ENCODE results near the gene CD276.

DNA sequence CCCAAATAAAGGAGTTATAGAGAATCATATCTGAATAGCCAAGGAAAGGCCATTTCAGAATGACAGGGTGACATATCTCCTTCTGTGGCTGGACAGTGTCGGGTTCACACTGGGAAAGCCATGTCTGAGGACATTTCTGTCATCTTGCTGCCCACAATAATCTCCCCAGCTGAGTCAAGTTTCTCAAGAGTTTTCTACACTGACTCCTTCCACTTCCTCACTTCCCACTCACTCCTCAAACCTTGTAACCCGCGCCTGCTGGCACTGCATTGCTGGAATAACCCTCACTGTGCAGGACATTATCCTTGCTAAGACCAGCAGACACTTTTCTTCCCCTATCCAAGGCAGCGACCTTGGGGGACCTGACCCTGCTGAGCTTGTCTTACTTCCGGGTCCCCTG is 74.3 kb downstream of the CD276 start:
- TF ChIP-seq, protein P1, sequence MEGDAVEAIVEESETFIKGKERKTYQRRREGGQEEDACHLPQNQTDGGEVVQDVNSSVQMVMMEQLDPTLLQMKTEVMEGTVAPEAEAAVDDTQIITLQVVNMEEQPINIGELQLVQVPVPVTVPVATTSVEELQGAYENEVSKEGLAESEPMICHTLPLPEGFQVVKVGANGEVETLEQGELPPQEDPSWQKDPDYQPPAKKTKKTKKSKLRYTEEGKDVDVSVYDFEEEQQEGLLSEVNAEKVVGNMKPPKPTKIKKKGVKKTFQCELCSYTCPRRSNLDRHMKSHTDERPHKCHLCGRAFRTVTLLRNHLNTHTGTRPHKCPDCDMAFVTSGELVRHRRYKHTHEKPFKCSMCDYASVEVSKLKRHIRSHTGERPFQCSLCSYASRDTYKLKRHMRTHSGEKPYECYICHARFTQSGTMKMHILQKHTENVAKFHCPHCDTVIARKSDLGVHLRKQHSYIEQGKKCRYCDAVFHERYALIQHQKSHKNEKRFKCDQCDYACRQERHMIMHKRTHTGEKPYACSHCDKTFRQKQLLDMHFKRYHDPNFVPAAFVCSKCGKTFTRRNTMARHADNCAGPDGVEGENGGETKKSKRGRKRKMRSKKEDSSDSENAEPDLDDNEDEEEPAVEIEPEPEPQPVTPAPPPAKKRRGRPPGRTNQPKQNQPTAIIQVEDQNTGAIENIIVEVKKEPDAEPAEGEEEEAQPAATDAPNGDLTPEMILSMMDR (IDR thresholded peaks at IDR 0.05): no peak
- no peak for TF ChIP-seq EP300 (IDR thresholded peaks at IDR 0.05)
- no peak for TF ChIP-seq POLR2A (IDR thresholded peaks at IDR 0.05; ENCODE audit: low read depth)

Data from esophagus muscularis mucosa (tissue), 4 donors.